Breast epithelium (tissue), 3 donors: ENCODE results near the gene HADH.

Source experiments
- POLR2A ChIP-seq: fragments of 450-650 bp; IDR thresholded peaks from one replicate; pipeline ENCODE4 v1.6.1; 2016; ENCODE audit warnings: antibody characterized with exemption, mild to moderate bottlenecking, moderate library complexity
- POLR2AphosphoS5 ChIP-seq, 3 donors: sonication (generic); formaldehyde crosslinking; IDR thresholded peaks; one replicate each; pipeline ENCODE4 v1.6.1; 2017; ENCODE audit warnings: antibody characterized with exemption in 3 of 3
- TF ChIP-seq, protein P1 (sequence below), 3 donors: fragments of 450-650 bp; IDR thresholded peaks; one replicate each; pipeline ENCODE4 v1.5.1; 2016 to 2017; ENCODE audit warnings: antibody characterized with exemption in 3 of 3, mild to moderate bottlenecking in 3 of 3, moderate library complexity in 3 of 3

DNA sequence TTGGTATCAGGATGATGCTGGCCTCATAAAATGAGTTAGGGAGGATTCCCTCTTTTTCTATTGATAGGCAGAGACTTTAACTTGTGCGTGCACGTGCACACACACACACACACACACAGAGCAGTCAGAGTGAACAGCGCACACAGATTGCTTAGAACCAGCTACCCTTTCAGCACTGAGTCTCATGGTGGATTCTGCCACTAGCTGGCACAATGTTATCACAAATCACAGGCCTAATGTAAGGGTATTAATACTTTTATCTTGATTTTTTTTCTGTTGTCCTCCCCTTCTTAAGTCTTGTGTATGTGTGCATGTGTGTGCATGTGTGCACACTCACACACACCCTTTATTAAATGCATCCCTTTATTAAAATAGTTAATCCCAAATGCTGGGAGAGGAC is 53.2 kb downstream of the HADH start:
- TF ChIP-seq, protein P1, sequence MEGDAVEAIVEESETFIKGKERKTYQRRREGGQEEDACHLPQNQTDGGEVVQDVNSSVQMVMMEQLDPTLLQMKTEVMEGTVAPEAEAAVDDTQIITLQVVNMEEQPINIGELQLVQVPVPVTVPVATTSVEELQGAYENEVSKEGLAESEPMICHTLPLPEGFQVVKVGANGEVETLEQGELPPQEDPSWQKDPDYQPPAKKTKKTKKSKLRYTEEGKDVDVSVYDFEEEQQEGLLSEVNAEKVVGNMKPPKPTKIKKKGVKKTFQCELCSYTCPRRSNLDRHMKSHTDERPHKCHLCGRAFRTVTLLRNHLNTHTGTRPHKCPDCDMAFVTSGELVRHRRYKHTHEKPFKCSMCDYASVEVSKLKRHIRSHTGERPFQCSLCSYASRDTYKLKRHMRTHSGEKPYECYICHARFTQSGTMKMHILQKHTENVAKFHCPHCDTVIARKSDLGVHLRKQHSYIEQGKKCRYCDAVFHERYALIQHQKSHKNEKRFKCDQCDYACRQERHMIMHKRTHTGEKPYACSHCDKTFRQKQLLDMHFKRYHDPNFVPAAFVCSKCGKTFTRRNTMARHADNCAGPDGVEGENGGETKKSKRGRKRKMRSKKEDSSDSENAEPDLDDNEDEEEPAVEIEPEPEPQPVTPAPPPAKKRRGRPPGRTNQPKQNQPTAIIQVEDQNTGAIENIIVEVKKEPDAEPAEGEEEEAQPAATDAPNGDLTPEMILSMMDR (IDR thresholded peaks at IDR 0.05): no peak
- no peak for TF ChIP-seq POLR2AphosphoS5 (IDR thresholded peaks at IDR 0.05)
- no peak for TF ChIP-seq POLR2A
